ENCODE results near the gene KICS2. TPM values are rescaled to one million over a fixed set of nuclear protein-coding genes. Genes with fewer than 3 reads are reported as not detected.

KICS2 gene
- total RNA-seq, 2 donors from 2014 or later: 7.0 to 50.4 TPM

GRCh38 chr12:64175254-64175945 lies 46.7 kb downstream of the KICS2 start:
- H3K36me3 ChIP-seq (replicated peaks in 1 of 2; ENCODE audit: insufficient read depth in 1 of 2, low read depth in 2 of 2): no peaks in the 10 kb centered on the region
- no peak for TF ChIP-seq POLR2A (IDR thresholded peaks at IDR 0.05)
- TF ChIP-seq CTCF (IDR thresholded peaks at IDR 0.05): no peak
- no peaks in the 10 kb centered on the region for H3K4me1 ChIP-seq
- H3K27ac ChIP-seq: no peak overlapping the region
- ATAC-seq (no peak), DNase-seq (no peak)
- whole genome bisulfite sequencing, 2 donors: 76 to 84% methylated on average over 2 of the region's 2 CpGs
- intact Hi-C loops (cut with DNase I): no loop called here
- H3K4me3 ChIP-seq: no peak overlapping the region
- no peaks in the 10 kb centered on the region for H3K9me3 ChIP-seq
- no peaks in the 10 kb centered on the region for H3K27me3 ChIP-seq

DNA sequence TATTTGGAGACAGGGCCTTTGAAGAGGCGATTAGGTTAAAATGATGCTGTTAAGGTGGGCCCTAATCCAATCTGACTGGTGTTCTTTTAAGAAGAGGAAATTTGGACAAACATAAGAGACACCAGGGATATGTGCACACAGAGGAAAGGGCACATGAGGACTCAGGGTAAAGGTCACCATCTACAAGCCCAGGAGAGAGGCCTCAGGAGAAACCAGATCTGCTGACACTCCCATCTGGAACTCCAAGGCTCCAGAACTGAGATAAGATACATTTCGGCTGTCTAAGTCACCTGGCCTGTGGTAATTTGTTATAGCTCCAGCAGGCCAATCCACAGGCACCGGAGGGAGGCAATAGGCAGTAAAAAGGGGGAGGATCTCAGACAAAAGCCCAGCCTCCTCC lies 48.6 kb downstream of the KICS2 start:
- TF ChIP-seq CTCF (IDR thresholded peaks at IDR 0.05) (no peak), POLR2A (IDR thresholded peaks at IDR 0.05) (no peak)
- Histone ChIP-seq H3K9me3 (no peaks in the 10 kb centered on the region), H3K4me1 (no peaks in the 10 kb centered on the region), H3K4me3 (no peak overlapping the region), H3K27ac (no peak overlapping the region), H3K36me3 (replicated peaks in 1 of 2; ENCODE audit: insufficient read depth in 1 of 2, low read depth in 2 of 2) (no peaks in the 10 kb centered on the region), H3K27me3 (no peaks in the 10 kb centered on the region)
- ATAC-seq: peak; percentile 27
- intact Hi-C loops (cut with DNase I): no loop called here
- DNase-seq: peak in 2 of 4 donors; percentile 15 to 22
- 46 to 68% methylated on average over 3 of the region's 3 CpGs for WGBS, 2 donors

Small RNA genes lying within 50 kb of the gene (small RNA-seq; reads per million reads assigned to genes)
- gene RNU5A-7P: not detected
- not detected for gene RNU6-1009P

Other genes with a start within 250 kb of the KICS2 start
- gene C12orf56, start 168.5 kb upstream of the KICS2 start, total RNA-seq: not detected
- 10 to 100 TPM; 27.7 to 45.7 TPM for gene XPOT, start 182.1 kb upstream of the KICS2 start, total RNA-seq
- 10 to 100 TPM; 11.2 to 14.8 TPM for gene TBK1, start 229.8 kb upstream of the KICS2 start, total RNA-seq